ENCODE results near the gene NPW. TPM values are rescaled to one million over a fixed set of nuclear protein-coding genes. Genes with fewer than 3 reads are reported as not detected.

Gene NPW
- total and polyA plus RNA-seq, 2 donors (not counting 3 experiments of a cell fraction or from before 2014, with no cell fraction given) = 0.84 to 3.3 TPM

- DNase-seq (ENCODE audit: low read depth, low spot score) (no peak), FAIRE-seq (no peak)
- dilution Hi-C loops (cut with MboI; ENCODE audit: extremely low pct_ligation_motif_present, low sequenced_read_pairs) = no loop called here
- H4K20me1 ChIP-seq (replicated peaks; ENCODE audit: control insufficient read depth, extremely low read depth, insufficient read depth, low read length) = no peaks in the 10 kb centered on the region
- H3K9ac ChIP-seq (replicated peaks; ENCODE audit: extremely low read depth, insufficient read depth, low read length) = no peak overlapping the region
- H3K4me3 ChIP-seq (replicated peaks in 1 of 3; ENCODE audit: insufficient read depth in 1 of 3, low read depth in 1 of 3, low read length in 3 of 3) = no peak overlapping the region
- ChIA-PET POLR2A (no interaction called here), CTCF (interaction anchor here (0.8 to 8.9 kb wide), 8 partner anchors 9 to 130 kb away, joined by 3 to 137 read pairs (median 4); no protein-coding TSS in a partner anchor)
- no peaks in the 10 kb centered on the region for H3K9me3 ChIP-seq (replicated peaks; ENCODE audit: control insufficient read depth, insufficient read depth, low read length)
- no peaks in the 10 kb centered on the region for H3K79me2 ChIP-seq (ENCODE audit: control insufficient read depth, insufficient read depth, low read length)
- H3K4me2 ChIP-seq (ENCODE audit: insufficient read depth, low read length) = no peak overlapping the region
- BruUV-seq (replicated peaks) = no TSS peak
- peaks cover 6% of the 10 kb centered on the region for H3K4me1 ChIP-seq (ENCODE audit: control insufficient read depth, extremely low read depth, insufficient read depth, low read length)
- H3K36me3 ChIP-seq (ENCODE audit: control insufficient read depth in 2 of 2, extremely low read depth in 1 of 2, insufficient read depth in 2 of 2, low read length in 2 of 2) = no peaks in the 10 kb centered on the region
- H3K27me3 ChIP-seq (ENCODE audit: control insufficient read depth in 2 of 2, insufficient read depth in 2 of 2, low read length in 2 of 2) = peaks cover 4 to 11% of the 10 kb centered on the region in 2 experiments
- H3K9me1 ChIP-seq (replicated peaks; ENCODE audit: control insufficient read depth, extremely low read depth, insufficient read depth, low read length) = no peaks in the 10 kb centered on the region
- no peak overlapping the region for H2AFZ ChIP-seq (ENCODE audit: low read depth, low read length)
- intact Hi-C loops (cut with micrococcal nuclease) = no loop called here
- TF ChIP-seq CTCF (IDR thresholded peaks at IDR 0.05; ENCODE audit: extremely low read depth in 1 of 2, insufficient read depth in 1 of 2, low read depth in 1 of 2, low read length in 2 of 2) (peak; percentile 55 to 66), FOS (IDR thresholded peaks at IDR 0.05; ENCODE audit: borderline replicate concordance, insufficient read depth, low read length) (no peak)
- H3K27ac ChIP-seq (ENCODE audit: insufficient read depth, low read depth, low read length) = no peak overlapping the region
Measured at GRCh38 chr16:2016407-2016922, 3.1 kb upstream of the NPW start.

GRCh38 chr16:2019921-2020831, 591 bp downstream of the NPW start:
- no TSS peak for BruUV-seq (replicated peaks)
- H3K4me1 ChIP-seq (ENCODE audit: control insufficient read depth, extremely low read depth, insufficient read depth, low read length) = peaks cover 15% of the 10 kb centered on the region
- H3K27me3 ChIP-seq (ENCODE audit: control insufficient read depth in 2 of 2, insufficient read depth in 2 of 2, low read length in 2 of 2) = peaks cover 4 to 11% of the 10 kb centered on the region in 2 experiments
- peak; percentile 30 for TF ChIP-seq EZH2 (IDR thresholded peaks at IDR 0.05; ENCODE audit: borderline replicate concordance, low read depth, low read length, severe bottlenecking)
- no peak for TF ChIP-seq FOS (IDR thresholded peaks at IDR 0.05; ENCODE audit: borderline replicate concordance, insufficient read depth, low read length)
- no peak overlapping the region for H3K9ac ChIP-seq (replicated peaks; ENCODE audit: extremely low read depth, insufficient read depth, low read length)
- ChIA-PET CTCF (interaction anchor here (1.1 to 8.9 kb wide), 3 partner anchors 15 to 120 kb away, joined by 3 to 137 read pairs (median 6); partner anchors contain the start of gene PKD1), POLR2A (no interaction called here)
- FAIRE-seq = no peak
- no peak overlapping the region for H3K27ac ChIP-seq (ENCODE audit: insufficient read depth, low read depth, low read length)
- no peaks in the 10 kb centered on the region for H3K9me1 ChIP-seq (replicated peaks; ENCODE audit: control insufficient read depth, extremely low read depth, insufficient read depth, low read length)
- H4K20me1 ChIP-seq (replicated peaks; ENCODE audit: control insufficient read depth, extremely low read depth, insufficient read depth, low read length) = no peaks in the 10 kb centered on the region
- peak overlapping the region; percentile 27 for H2AFZ ChIP-seq (ENCODE audit: low read depth, low read length)
- no peak for DNase-seq (ENCODE audit: low read depth, low spot score)
- intact Hi-C loops (cut with micrococcal nuclease) (no loop called here), dilution Hi-C loops (cut with MboI; ENCODE audit: extremely low pct_ligation_motif_present, low sequenced_read_pairs) (no loop called here)
- no peak overlapping the region for H3K4me3 ChIP-seq (replicated peaks in 1 of 3; ENCODE audit: insufficient read depth in 1 of 3, low read depth in 1 of 3, low read length in 3 of 3)
- no peaks in the 10 kb centered on the region for H3K9me3 ChIP-seq (replicated peaks; ENCODE audit: control insufficient read depth, insufficient read depth, low read length)
- H3K36me3 ChIP-seq (ENCODE audit: control insufficient read depth in 2 of 2, extremely low read depth in 1 of 2, insufficient read depth in 2 of 2, low read length in 2 of 2) = no peaks in the 10 kb centered on the region
- H3K79me2 ChIP-seq (ENCODE audit: control insufficient read depth, insufficient read depth, low read length) = no peaks in the 10 kb centered on the region
- peak overlapping the region; percentile 8 for H3K4me2 ChIP-seq (ENCODE audit: insufficient read depth, low read length)
